Embryonic facial prominence (tissue), 1 donor: Measurements from ENCODE around the gene DCTN3.

ENCODE experiments used
- DNase-seq: peaks from one replicate; pipeline ENCODE4 v3.0.0-alpha.2; 2016; ENCODE audit errors: extremely low spot score

Gene DCTN3

GRCh38 chr9:34590381-34591247, 29.7 kb downstream of the DCTN3 start:
- DNase-seq = no peak

GRCh38 chr9:34589636-34590380, 30.5 kb downstream of the DCTN3 start, which contains the start of gene CNTFR:
Gene CNTFR, minus strand, starts transcription at chr9:34589724. Its CDS starts 20,743 bp downstream, at chr9:34568981.
- DNase-seq = peak; percentile 47

- DNase-seq = no peak
Observed at GRCh38 chr9:34588671-34589635, 31.3 kb downstream of the DCTN3 start.

- DNase-seq = no peak
Observed at GRCh38 chr9:34587271-34587670, 33.0 kb downstream of the DCTN3 start.

DNA sequence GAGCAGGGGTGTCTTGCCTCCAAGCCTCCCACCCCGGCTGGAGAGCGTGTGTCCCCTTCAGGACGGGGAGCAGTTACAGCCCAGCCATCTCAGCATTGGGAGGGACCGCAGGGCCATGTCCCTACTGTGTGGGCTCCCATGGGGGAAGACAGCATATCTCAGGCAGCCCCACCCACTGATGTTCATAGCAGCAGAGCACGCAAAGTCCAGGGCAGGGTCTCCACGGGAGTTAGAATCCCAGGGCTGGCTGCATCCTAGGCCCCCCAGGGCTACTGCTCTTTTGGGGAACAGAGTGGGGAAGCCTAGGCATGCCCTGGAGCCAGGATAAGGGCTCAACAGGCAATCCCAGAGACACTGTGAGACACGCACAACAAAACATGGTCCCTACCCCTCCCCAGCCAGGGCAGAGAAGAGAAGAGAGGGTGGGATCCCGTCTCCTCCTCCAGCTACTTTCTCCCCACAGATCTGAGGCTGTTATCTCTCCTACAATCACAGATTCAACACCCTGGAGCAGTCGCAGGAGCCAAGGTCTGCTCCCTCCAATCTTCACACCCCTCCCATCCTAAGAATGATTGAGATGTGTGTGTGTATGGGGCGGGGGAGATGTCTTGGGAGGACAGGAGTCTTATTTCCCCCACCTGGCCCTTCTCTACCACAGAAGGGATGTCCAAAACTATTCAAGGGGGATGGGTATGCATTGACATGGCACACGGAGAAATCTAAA, 34.2 kb downstream of the DCTN3 start:
- no peak for DNase-seq

DNA sequence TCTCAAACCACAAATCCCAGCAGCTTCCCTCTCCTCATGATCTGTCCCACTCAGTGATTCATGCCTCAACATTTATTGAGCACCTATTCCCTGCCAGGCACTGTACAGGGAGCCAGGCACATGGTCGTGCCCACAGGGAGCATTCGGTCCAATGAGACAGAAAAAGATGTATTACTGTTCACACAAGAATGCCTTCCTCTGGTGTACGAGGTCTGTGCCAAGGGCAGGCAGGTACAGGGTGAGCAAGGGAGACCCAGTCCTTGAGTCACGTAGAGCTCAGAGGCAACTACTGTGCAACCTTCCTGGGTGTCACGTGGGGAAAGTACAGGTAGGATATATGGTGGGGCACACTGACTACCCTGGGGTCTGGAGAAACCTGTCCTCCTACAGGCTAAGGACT, 35.3 kb downstream of the DCTN3 start:
- DNase-seq = no peak

DNA sequence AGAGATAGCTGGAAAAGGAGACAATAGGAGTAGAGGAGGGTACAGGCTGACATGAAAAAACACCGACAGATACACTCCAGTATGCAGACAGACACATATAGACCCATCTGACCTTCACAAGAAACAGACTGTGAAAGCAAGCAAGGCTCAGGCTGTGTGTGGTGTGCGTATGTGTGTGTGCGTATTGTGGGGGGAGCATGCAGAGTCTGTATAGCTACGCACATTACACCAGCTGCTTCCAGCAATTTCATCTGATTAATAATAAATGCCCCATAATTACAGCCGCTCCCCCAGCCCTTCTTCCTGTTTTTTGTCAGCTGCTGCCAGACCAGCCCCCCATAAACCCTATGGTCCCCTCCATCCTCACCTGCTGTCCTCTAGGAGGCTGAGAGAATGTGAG, 37.5 kb downstream of the DCTN3 start:
- no peak for DNase-seq

DNA sequence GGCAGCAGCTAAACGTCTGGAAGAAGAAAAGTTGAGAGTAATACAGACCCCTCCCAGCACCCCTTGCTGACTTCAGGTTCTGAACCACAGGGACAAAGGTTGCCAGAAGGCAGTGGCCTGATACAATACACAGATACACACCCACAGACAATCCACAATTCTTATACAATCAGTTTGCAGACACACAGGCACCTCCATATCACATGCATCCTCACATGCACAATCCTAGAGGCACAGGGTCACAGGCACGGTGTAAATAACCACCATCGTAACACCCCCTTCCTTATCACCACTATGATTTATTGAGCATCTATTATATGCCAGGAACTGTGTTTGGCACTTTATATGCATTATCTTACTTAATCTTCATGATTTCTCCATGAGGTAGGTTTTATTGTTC, 39.0 kb downstream of the DCTN3 start:
- DNase-seq = no peak

DNA sequence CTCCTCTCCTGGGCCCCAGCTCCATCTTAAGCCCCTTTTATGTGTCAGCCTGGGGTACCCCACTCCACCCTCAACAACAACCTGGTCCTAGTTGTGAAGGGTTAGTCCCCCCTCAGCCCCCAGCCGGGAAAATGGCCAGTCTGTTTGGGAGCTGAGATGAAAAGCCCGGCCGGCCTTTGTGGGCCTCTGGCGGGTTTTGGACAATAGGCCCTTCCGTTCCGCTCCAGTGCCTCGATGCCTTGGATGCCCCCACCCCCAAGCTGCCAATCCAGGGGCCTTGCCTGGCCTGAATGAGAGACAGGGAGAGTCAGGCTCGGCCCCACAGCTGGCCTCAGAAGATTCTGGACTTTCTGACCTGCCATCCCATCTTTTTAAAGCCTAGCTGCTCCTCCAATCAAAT, 39.9 kb downstream of the DCTN3 start:
- DNase-seq = no peak

DNA sequence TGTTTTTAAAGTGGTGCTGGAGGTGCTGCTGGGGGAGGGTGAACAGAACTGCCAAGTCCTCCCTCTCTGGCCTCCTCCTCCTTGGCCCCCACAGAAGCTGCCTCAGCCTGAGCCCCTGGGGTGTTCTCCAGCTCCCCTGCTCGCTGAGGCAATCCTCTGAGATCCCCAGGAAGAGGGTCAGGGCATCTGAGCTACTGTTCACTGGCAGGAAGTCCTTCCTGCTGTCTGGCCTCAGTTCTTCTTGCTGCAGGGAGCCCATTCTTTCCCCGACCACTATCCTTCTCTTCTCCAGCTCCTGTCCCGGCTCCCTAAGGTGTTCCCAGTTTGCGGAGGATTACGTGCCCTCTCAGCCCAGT, 40.5 kb downstream of the DCTN3 start:
- no peak for DNase-seq

GRCh38 chr9:34579104-34579807, 41.0 kb downstream of the DCTN3 start:
- DNase-seq = no peak

- no peak for DNase-seq
Observed at GRCh38 chr9:34578241-34579103, 41.8 kb downstream of the DCTN3 start.

DNA sequence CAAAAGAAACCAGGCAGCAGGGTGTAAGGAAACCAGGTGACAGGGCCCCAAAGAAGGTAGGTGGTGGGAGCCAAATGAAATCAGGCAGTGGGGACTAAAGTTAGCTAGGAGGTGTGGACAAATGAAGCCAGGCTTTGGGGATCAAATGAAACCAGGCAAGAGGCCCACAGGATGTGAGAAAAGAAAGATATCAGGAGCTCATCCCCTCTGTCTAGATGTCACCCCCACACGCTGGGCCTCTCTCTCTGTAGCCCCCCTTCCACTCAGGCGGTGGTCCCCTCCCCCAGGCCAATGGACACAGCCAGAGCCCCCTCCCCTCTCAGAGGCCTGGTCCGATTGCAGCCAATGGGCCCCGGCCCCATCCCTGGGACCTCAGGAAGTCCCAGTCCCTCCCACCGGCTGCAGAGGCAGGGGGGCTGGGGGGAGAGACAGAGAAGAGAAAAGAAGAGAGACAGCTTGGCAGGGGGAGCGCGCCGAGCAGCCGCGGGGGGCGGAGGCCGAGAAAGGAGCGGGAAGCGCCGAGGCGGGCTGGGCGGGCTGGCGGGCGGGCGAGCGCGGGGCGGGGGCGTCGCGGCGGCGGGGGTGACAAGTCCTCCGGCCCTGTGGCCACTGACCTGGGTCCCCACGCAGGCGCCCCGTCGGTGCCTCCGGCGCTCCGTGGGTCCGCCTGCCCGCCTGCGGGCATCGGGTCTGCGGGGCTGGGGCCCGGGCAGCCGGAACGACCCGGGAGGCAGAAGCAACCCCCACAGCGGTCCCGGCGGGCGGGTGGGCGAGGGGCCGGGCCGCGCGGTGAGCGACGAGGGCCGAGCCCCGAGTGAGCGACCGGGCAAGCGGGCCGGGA, 42.7 kb downstream of the DCTN3 start:
- DNase-seq = no peak

- DNase-seq = no peak
Observed at GRCh38 chr9:34576597-34577399, 43.5 kb downstream of the DCTN3 start.

GRCh38 chr9:34575862-34576596, 44.3 kb downstream of the DCTN3 start:
- no peak for DNase-seq

DNA sequence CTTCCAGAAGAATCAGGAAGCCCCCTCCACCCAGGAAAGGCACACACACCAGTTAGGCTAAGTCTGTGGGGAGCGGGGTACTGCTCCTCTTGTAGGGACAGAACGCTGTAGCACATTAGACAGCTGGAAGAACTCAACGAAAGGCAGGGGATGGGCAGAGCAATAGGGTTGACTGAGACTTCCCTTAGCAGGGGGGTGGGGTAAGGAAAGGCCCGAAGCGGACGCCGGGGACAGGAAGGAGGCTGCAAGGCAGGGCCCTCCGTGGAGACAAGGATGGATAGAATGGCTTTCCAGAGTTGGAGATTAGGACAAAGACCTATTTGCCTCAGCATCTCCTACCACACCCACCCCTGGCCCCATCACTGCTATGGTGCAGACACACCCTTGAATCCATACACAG, 45.1 kb downstream of the DCTN3 start:
- DNase-seq = no peak

GRCh38 chr9:34574571-34574970, 45.7 kb downstream of the DCTN3 start:
- DNase-seq = no peak
